ENCODE measurements around the gene PLK3. TPM values are rescaled to one million over a fixed set of nuclear protein-coding genes. Genes with fewer than 3 reads are reported as not detected.

Gene PLK3
- total and polyA plus RNA-seq, 2 experiments from 2014 or later, result 8.7 to 15.1 TPM

Small RNA genes lying within 50 kb of the gene (small RNA-seq; reads per million reads assigned to genes)
- not detected for gene AL136380.1 (ENCODE audit: low replicate concordance)
- 106 reads per million, percentile 99 among the genes with 10 or more reads in this experiment for gene SNORD38A (ENCODE audit: low replicate concordance)
- gene SNORD38B (ENCODE audit: low replicate concordance), result not detected
- 725 reads per million, percentile 100 among the genes with 10 or more reads in this experiment for gene SNORD46 (ENCODE audit: low replicate concordance)
- gene SNORD55 (ENCODE audit: low replicate concordance), result not detected

Other genes starting within 250 kb of the PLK3 start
- gene TMEM53, start 125.9 kb upstream of the PLK3 start, total RNA-seq (2014; rRNA removed; shearing (Covaris generic)), result 4.3 and 20.8 TPM in 2 replicates
- 10.6 and 15.4 TPM in 2 replicates for gene TMEM53, start 125.9 kb upstream of the PLK3 start, polyA plus RNA-seq (2016; fragmentation: Nextera tagmentation; extraction: Ambion mirVana)
- 0.31 and 0.62 TPM in 2 replicates for gene ARMH1, start 125.7 kb upstream of the PLK3 start, total RNA-seq (2014; rRNA removed; shearing (Covaris generic))
- 1.0 TPM in 1 of 2 replicates, not detected in the other for gene ARMH1, start 125.7 kb upstream of the PLK3 start, polyA plus RNA-seq (2016; fragmentation: Nextera tagmentation; extraction: Ambion mirVana)
- not detected in 2 replicates for gene RNU5D-1, start 69.2 kb upstream of the PLK3 start, total RNA-seq (2014; rRNA removed; shearing (Covaris generic))
- not detected in 2 replicates for gene RNU5D-1, start 69.2 kb upstream of the PLK3 start, polyA plus RNA-seq (2016; fragmentation: Nextera tagmentation; extraction: Ambion mirVana)
- gene KIF2C, start 60.5 kb upstream of the PLK3 start, total RNA-seq (2014; rRNA removed; shearing (Covaris generic)), result 58.2 and 62.9 TPM in 2 replicates
- gene KIF2C, start 60.5 kb upstream of the PLK3 start, polyA plus RNA-seq (2016; fragmentation: Nextera tagmentation; extraction: Ambion mirVana), result 35.9 and 38.0 TPM in 2 replicates
- 1,756 and 2,098 TPM in 2 replicates for gene RPS8, start 24.8 kb upstream of the PLK3 start, total RNA-seq (2014; rRNA removed; shearing (Covaris generic))
- gene RPS8, start 24.8 kb upstream of the PLK3 start, polyA plus RNA-seq (2016; fragmentation: Nextera tagmentation; extraction: Ambion mirVana), result 2,427 and 2,738 TPM in 2 replicates
- gene BEST4, start 12.2 kb upstream of the PLK3 start, total RNA-seq (2014; rRNA removed; shearing (Covaris generic)), result 0.58 and 0.63 TPM in 2 replicates
- gene BEST4, start 12.2 kb upstream of the PLK3 start, polyA plus RNA-seq (2016; fragmentation: Nextera tagmentation; extraction: Ambion mirVana), result 1.5 and 1.6 TPM in 2 replicates
- gene DYNLT4, start 7.0 kb downstream of the PLK3 start, total RNA-seq (2014; rRNA removed; shearing (Covaris generic)), result 0.73 TPM in 1 of 2 replicates, not detected in the other
- not detected in 2 replicates for gene DYNLT4, start 7.0 kb downstream of the PLK3 start, polyA plus RNA-seq (2016; fragmentation: Nextera tagmentation; extraction: Ambion mirVana)
- gene BTBD19, start 8.1 kb downstream of the PLK3 start, total RNA-seq (2014; rRNA removed; shearing (Covaris generic)), result 0.16 and 0.66 TPM in 2 replicates
- gene BTBD19, start 8.1 kb downstream of the PLK3 start, polyA plus RNA-seq (2016; fragmentation: Nextera tagmentation; extraction: Ambion mirVana), result 0.33 and 0.37 TPM in 2 replicates
- gene PTCH2, start 42.9 kb downstream of the PLK3 start, total RNA-seq (2014; rRNA removed; shearing (Covaris generic)), result 0.63 and 0.74 TPM in 2 replicates
- 0.52 and 0.74 TPM in 2 replicates for gene PTCH2, start 42.9 kb downstream of the PLK3 start, polyA plus RNA-seq (2016; fragmentation: Nextera tagmentation; extraction: Ambion mirVana)
- gene EIF2B3, start 186.2 kb downstream of the PLK3 start, total RNA-seq (2014; rRNA removed; shearing (Covaris generic)), result 30.3 and 36.4 TPM in 2 replicates
- gene EIF2B3, start 186.2 kb downstream of the PLK3 start, polyA plus RNA-seq (2016; fragmentation: Nextera tagmentation; extraction: Ambion mirVana), result 28.6 and 31.9 TPM in 2 replicates
- 31.0 and 31.4 TPM in 2 replicates for gene HECTD3, start 210.9 kb downstream of the PLK3 start, total RNA-seq (2014; rRNA removed; shearing (Covaris generic))
- 13.1 and 16.6 TPM in 2 replicates for gene HECTD3, start 210.9 kb downstream of the PLK3 start, polyA plus RNA-seq (2016; fragmentation: Nextera tagmentation; extraction: Ambion mirVana)
- 82.4 and 90.9 TPM in 2 replicates for gene UROD, start 211.9 kb downstream of the PLK3 start, total RNA-seq (2014; rRNA removed; shearing (Covaris generic))
- gene UROD, start 211.9 kb downstream of the PLK3 start, polyA plus RNA-seq (2016; fragmentation: Nextera tagmentation; extraction: Ambion mirVana), result 106 and 108 TPM in 2 replicates

Measured in GM23338 (cell line).